MV-4-11 (cell line): ENCODE measurements around the gene PTH2.

Experiments used
- DNase-seq: peaks from one replicate; lab custom pipeline; 2025; lab: John Stamatoyannopoulos, UW

Gene PTH2

GRCh38 chr19:49430678-49431329 lies 7.6 kb upstream of the PTH2 start:
- DNase-seq: no peak

GRCh38 chr19:49430172-49430677 lies 7.0 kb upstream of the PTH2 start:
- no peak for DNase-seq

- DNase-seq: no peak
Observed at GRCh38 chr19:49428547-49429451, 5.6 kb upstream of the PTH2 start.

- no peak for DNase-seq
Observed at GRCh38 chr19:49427855-49428546, 4.8 kb upstream of the PTH2 start.

GRCh38 chr19:49427339-49427738 lies 4.1 kb upstream of the PTH2 start:
- DNase-seq: no peak

- DNase-seq: no peak
Observed at GRCh38 chr19:49425922-49426592, 2.8 kb upstream of the PTH2 start.

GRCh38 chr19:49425178-49425577 lies 1.9 kb upstream of the PTH2 start, which contains the start of gene GFY:
TSS of gene GFY (plus strand) at chr19:49425388. CDS start at chr19:49426431, 1,043 bp downstream.
- DNase-seq: no peak

- no peak for DNase-seq
Observed at GRCh38 chr19:49423985-49424303, 703 bp upstream of the PTH2 start.

GRCh38 chr19:49422407-49423070 lies 702 bp downstream of the PTH2 start:
- DNase-seq: no peak

- DNase-seq: no peak
Observed at GRCh38 chr19:49421878-49422202, 1.4 kb downstream of the PTH2 start.

- DNase-seq: peak; percentile 59
Observed at GRCh38 chr19:49421039-49421877, 2.0 kb downstream of the PTH2 start.

- no peak for DNase-seq
Observed at GRCh38 chr19:49420227-49420626, 3.0 kb downstream of the PTH2 start.

GRCh38 chr19:49419173-49419572 lies 4.1 kb downstream of the PTH2 start:
- DNase-seq: no peak

GRCh38 chr19:49418511-49418910 lies 4.7 kb downstream of the PTH2 start:
- DNase-seq: no peak

- no peak for DNase-seq
Observed at GRCh38 chr19:49417088-49417487, 6.2 kb downstream of the PTH2 start.

GRCh38 chr19:49415810-49416200 lies 7.4 kb downstream of the PTH2 start:
- no peak for DNase-seq

- DNase-seq: peak; percentile 73
Observed at GRCh38 chr19:49415102-49415809, 8.0 kb downstream of the PTH2 start.

- no peak for DNase-seq
Observed at GRCh38 chr19:49414256-49414655, 9.0 kb downstream of the PTH2 start.

GRCh38 chr19:49413348-49413747 lies 9.9 kb downstream of the PTH2 start:
- DNase-seq: no peak

GRCh38 chr19:49411681-49412326 lies 11.4 kb downstream of the PTH2 start:
- no peak for DNase-seq
